SJCRH30 (cell line): ENCODE data around the gene SEMA4D. TPM values are rescaled to one million over a fixed set of nuclear protein-coding genes. Genes with fewer than 3 reads are reported as not detected.

ENCODE experiments used
- DNase-seq, 2 experiments: peaks; one replicate each; pipeline ENCODE4 v3.0.0-alpha.2; 2015 to 2020
- H3K27ac ChIP-seq: fragments of 250-450 bp; sonication (Bioruptor Pico); 2 replicates; pipeline ENCODE4 v1.5.1; 2020; ENCODE audit warnings: mild to moderate bottlenecking, moderate library complexity
- H3K27me3 ChIP-seq: fragments of 250-450 bp; sonication (Bioruptor Pico); 2 replicates; pipeline ENCODE4 v1.5.1; 2020; ENCODE audit warnings: mild to moderate bottlenecking, moderate library complexity
- H3K36me3 ChIP-seq: fragments of 250-450 bp; sonication (Bioruptor Pico); 2 replicates; pipeline ENCODE4 v1.5.1; 2020; ENCODE audit warnings: mild to moderate bottlenecking, moderate library complexity
- H3K4me1 ChIP-seq: fragments of 250-450 bp; sonication (Bioruptor Pico); 2 replicates; pipeline ENCODE4 v1.5.1; 2020; ENCODE audit warnings: mild to moderate bottlenecking, moderate library complexity
- H3K4me3 ChIP-seq: fragments of 250-450 bp; sonication (Bioruptor Pico); 2 replicates; pipeline ENCODE4 v1.5.1; 2020; ENCODE audit warnings: mild to moderate bottlenecking, moderate library complexity
- H3K9me3 ChIP-seq: fragments of 250-450 bp; sonication (Bioruptor Pico); replicated peaks from 2 replicates; pipeline ENCODE4 v1.5.1; 2020; ENCODE audit warnings: mild to moderate bottlenecking, moderate library complexity
- total RNA-seq: library from RNA; depleted of rRNA; stranded (reverse); fragments of >200 nt; shearing (Covaris generic); gene quantifications from 2 replicates; pipeline ENCODE4 v1.2.3, GENCODE V29; 2014

Gene SEMA4D
- total RNA-seq, 1 experiment from 2014 or later = not detected

- Histone ChIP-seq H3K27me3 (no peaks in the 10 kb centered on the region), H3K27ac (no peak overlapping the region), H3K4me3 (no peak overlapping the region), H3K9me3 (no peaks in the 10 kb centered on the region), H3K4me1 (no peaks in the 10 kb centered on the region), H3K36me3 (peaks cover 27% of the 10 kb centered on the region)
- DNase-seq = no peak
These were observed 137.4 kb downstream of the SEMA4D start for GRCh38 chr9:89360465-89360864.

GRCh38 chr9:89359751-89360261 is 138.1 kb downstream of the SEMA4D start:
- H3K4me1 ChIP-seq = no peaks in the 10 kb centered on the region
- DNase-seq = no peak
- no peaks in the 10 kb centered on the region for H3K27me3 ChIP-seq
- no peaks in the 10 kb centered on the region for H3K9me3 ChIP-seq
- H3K27ac ChIP-seq = no peak overlapping the region
- H3K4me3 ChIP-seq = no peak overlapping the region
- peaks cover 27% of the 10 kb centered on the region for H3K36me3 ChIP-seq

GRCh38 chr9:89358985-89359384 is 138.9 kb downstream of the SEMA4D start:
- Histone ChIP-seq H3K4me1 (no peaks in the 10 kb centered on the region), H3K36me3 (peaks cover 33% of the 10 kb centered on the region), H3K27ac (no peak overlapping the region), H3K27me3 (no peaks in the 10 kb centered on the region), H3K9me3 (no peaks in the 10 kb centered on the region), H3K4me3 (no peak overlapping the region)
- no peak for DNase-seq

GRCh38 chr9:89358376-89358916 is 139.5 kb downstream of the SEMA4D start:
- Histone ChIP-seq H3K27ac (no peak overlapping the region), H3K4me1 (no peaks in the 10 kb centered on the region), H3K27me3 (no peaks in the 10 kb centered on the region), H3K4me3 (no peak overlapping the region), H3K9me3 (no peaks in the 10 kb centered on the region), H3K36me3 (peaks cover 34% of the 10 kb centered on the region)
- DNase-seq = no peak

- no peaks in the 10 kb centered on the region for H3K4me1 ChIP-seq
- no peak overlapping the region for H3K4me3 ChIP-seq
- H3K9me3 ChIP-seq = no peaks in the 10 kb centered on the region
- H3K27me3 ChIP-seq = no peaks in the 10 kb centered on the region
- DNase-seq = no peak
- peaks cover 37% of the 10 kb centered on the region for H3K36me3 ChIP-seq
- H3K27ac ChIP-seq = no peak overlapping the region
These were observed 140.3 kb downstream of the SEMA4D start for GRCh38 chr9:89357331-89358197.

GRCh38 chr9:89356782-89357181 is 141.1 kb downstream of the SEMA4D start:
- Histone ChIP-seq H3K27ac (no peak overlapping the region), H3K36me3 (peaks cover 37% of the 10 kb centered on the region), H3K4me1 (no peaks in the 10 kb centered on the region), H3K27me3 (no peaks in the 10 kb centered on the region), H3K9me3 (no peaks in the 10 kb centered on the region), H3K4me3 (no peak overlapping the region)
- no peak for DNase-seq

GRCh38 chr9:89354471-89354870 is 143.4 kb downstream of the SEMA4D start:
- H3K36me3 ChIP-seq = peaks cover 38% of the 10 kb centered on the region
- H3K4me3 ChIP-seq = no peak overlapping the region
- no peaks in the 10 kb centered on the region for H3K4me1 ChIP-seq
- no peak for DNase-seq
- no peaks in the 10 kb centered on the region for H3K9me3 ChIP-seq
- H3K27me3 ChIP-seq = no peaks in the 10 kb centered on the region
- H3K27ac ChIP-seq = no peak overlapping the region

- Histone ChIP-seq H3K4me1 (no peaks in the 10 kb centered on the region), H3K27me3 (no peaks in the 10 kb centered on the region), H3K4me3 (no peak overlapping the region), H3K9me3 (no peaks in the 10 kb centered on the region), H3K27ac (no peak overlapping the region), H3K36me3 (peaks cover 41% of the 10 kb centered on the region)
- DNase-seq = no peak
These were observed 143.9 kb downstream of the SEMA4D start for GRCh38 chr9:89353989-89354388.

GRCh38 chr9:89352874-89353649 is 144.9 kb downstream of the SEMA4D start:
- no peak for DNase-seq
- peaks cover 50% of the 10 kb centered on the region for H3K36me3 ChIP-seq
- no peak overlapping the region for H3K27ac ChIP-seq
- H3K4me1 ChIP-seq = no peaks in the 10 kb centered on the region
- no peak overlapping the region for H3K4me3 ChIP-seq
- H3K9me3 ChIP-seq = no peaks in the 10 kb centered on the region
- no peaks in the 10 kb centered on the region for H3K27me3 ChIP-seq

- H3K4me3 ChIP-seq = no peak overlapping the region
- H3K4me1 ChIP-seq = no peaks in the 10 kb centered on the region
- no peaks in the 10 kb centered on the region for H3K27me3 ChIP-seq
- no peak for DNase-seq
- no peak overlapping the region for H3K27ac ChIP-seq
- H3K9me3 ChIP-seq = no peaks in the 10 kb centered on the region
- H3K36me3 ChIP-seq = peaks cover 50% of the 10 kb centered on the region
These were observed 145.5 kb downstream of the SEMA4D start for GRCh38 chr9:89352451-89352850.

GRCh38 chr9:89351584-89352300 is 146.2 kb downstream of the SEMA4D start:
- Histone ChIP-seq H3K4me3 (no peak overlapping the region), H3K27me3 (no peaks in the 10 kb centered on the region), H3K36me3 (peaks cover 50% of the 10 kb centered on the region), H3K27ac (no peak overlapping the region), H3K9me3 (no peaks in the 10 kb centered on the region), H3K4me1 (no peaks in the 10 kb centered on the region)
- DNase-seq = no peak

GRCh38 chr9:89350988-89351557 is 146.8 kb downstream of the SEMA4D start:
- peaks cover 56% of the 10 kb centered on the region for H3K36me3 ChIP-seq
- no peak overlapping the region for H3K4me3 ChIP-seq
- no peaks in the 10 kb centered on the region for H3K4me1 ChIP-seq
- H3K27me3 ChIP-seq = no peaks in the 10 kb centered on the region
- H3K9me3 ChIP-seq = no peaks in the 10 kb centered on the region
- no peak for DNase-seq
- H3K27ac ChIP-seq = no peak overlapping the region

- H3K27ac ChIP-seq = no peak overlapping the region
- no peaks in the 10 kb centered on the region for H3K4me1 ChIP-seq
- H3K36me3 ChIP-seq = peaks cover 68% of the 10 kb centered on the region
- no peak overlapping the region for H3K4me3 ChIP-seq
- no peak for DNase-seq
- no peaks in the 10 kb centered on the region for H3K27me3 ChIP-seq
- no peaks in the 10 kb centered on the region for H3K9me3 ChIP-seq
These were observed 148.3 kb downstream of the SEMA4D start for GRCh38 chr9:89349607-89350006.

GRCh38 chr9:89347651-89348050 is 150.3 kb downstream of the SEMA4D start:
- H3K36me3 ChIP-seq = peaks cover 66% of the 10 kb centered on the region
- H3K27me3 ChIP-seq = no peaks in the 10 kb centered on the region
- no peak overlapping the region for H3K4me3 ChIP-seq
- no peaks in the 10 kb centered on the region for H3K9me3 ChIP-seq
- DNase-seq = no peak
- H3K27ac ChIP-seq = no peak overlapping the region
- H3K4me1 ChIP-seq = no peaks in the 10 kb centered on the region
